HEK293T (cell line): ENCODE data around the gene PTDSS2.

ENCODE experiments used
- ELF4 ChIP-seq: fragments of 450-650 bp; IDR thresholded peaks from 2 replicates; pipeline ENCODE4 v1.6.1; 2017; ENCODE audit warnings: antibody characterized with exemption
- FOXA1 ChIP-seq: fragments of 450-650 bp; IDR thresholded peaks from 2 replicates; pipeline ENCODE4 v1.6.1; 2016; ENCODE audit warnings: mild to moderate bottlenecking
- FOXK2 ChIP-seq: fragments of 450-650 bp; IDR thresholded peaks from 2 replicates; pipeline ENCODE4 v1.6.1; 2016; ENCODE audit warnings: mild to moderate bottlenecking
- FOXM1 ChIP-seq: fragments of 450-650 bp; IDR thresholded peaks from 2 replicates; pipeline ENCODE4 v1.6.1; 2017; ENCODE audit warnings: mild to moderate bottlenecking, borderline replicate concordance
- HDGF ChIP-seq: fragments of 450-650 bp; IDR thresholded peaks from 2 replicates; pipeline ENCODE4 v1.6.1; 2017; ENCODE audit warnings: antibody characterized with exemption, borderline replicate concordance
- SP1 ChIP-seq: fragments of 450-650 bp; IDR thresholded peaks from 2 replicates; pipeline ENCODE4 v1.6.1; 2017
- SUZ12 ChIP-seq: fragments of 450-650 bp; IDR thresholded peaks from 2 replicates; pipeline ENCODE4 v1.6.1; 2016; ENCODE audit warnings: mild to moderate bottlenecking
- TARDBP ChIP-seq: fragments of 450-650 bp; IDR thresholded peaks from 2 replicates; pipeline ENCODE4 v1.6.1; 2016
- ZNF384 ChIP-seq: fragments of 450-650 bp; IDR thresholded peaks from 2 replicates; pipeline ENCODE4 v1.6.1; 2016
- TF ChIP-seq, protein P1 (sequence below): fragments of 450-650 bp; IDR thresholded peaks from 2 replicates; pipeline ENCODE4 v1.6.1; 2016

DNA sequence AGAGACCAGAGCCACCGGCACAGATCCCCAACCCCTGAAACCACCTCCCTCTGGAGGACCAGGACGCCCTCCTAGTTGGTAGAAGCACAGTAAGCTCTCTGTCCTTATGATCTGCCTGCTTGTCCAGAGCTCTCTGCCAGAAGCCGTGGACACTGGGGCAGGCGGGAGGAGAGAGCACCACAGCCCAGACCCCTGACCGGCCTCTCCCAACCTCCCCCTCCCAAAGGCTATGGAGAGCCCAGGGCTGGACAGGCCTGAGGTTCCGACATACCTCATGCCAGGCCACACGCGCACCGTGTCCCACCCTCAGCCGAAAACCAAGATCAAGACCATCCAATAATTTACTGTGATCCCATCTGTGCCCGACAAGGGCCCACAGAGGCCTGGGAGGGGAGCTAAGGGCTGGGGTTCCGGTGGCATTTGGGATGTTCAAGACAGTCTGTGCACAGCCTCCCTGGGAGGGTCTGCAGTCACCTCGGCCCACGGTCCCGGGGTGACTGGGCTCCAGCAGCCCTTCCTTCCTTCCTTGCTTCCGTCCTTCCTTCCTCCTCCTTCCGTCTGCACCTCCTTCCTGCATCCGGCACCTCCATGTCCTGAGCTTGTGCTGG is 81.9 kb downstream of the PTDSS2 start:
- TF ChIP-seq TARDBP, result no peak
- no peak for TF ChIP-seq FOXA1
- TF ChIP-seq, protein P1, sequence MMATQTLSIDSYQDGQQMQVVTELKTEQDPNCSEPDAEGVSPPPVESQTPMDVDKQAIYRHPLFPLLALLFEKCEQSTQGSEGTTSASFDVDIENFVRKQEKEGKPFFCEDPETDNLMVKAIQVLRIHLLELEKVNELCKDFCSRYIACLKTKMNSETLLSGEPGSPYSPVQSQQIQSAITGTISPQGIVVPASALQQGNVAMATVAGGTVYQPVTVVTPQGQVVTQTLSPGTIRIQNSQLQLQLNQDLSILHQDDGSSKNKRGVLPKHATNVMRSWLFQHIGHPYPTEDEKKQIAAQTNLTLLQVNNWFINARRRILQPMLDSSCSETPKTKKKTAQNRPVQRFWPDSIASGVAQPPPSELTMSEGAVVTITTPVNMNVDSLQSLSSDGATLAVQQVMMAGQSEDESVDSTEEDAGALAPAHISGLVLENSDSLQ, result no peak
- TF ChIP-seq FOXM1, result no peak
- no peak for TF ChIP-seq ELF4
- no peak for TF ChIP-seq HDGF
- no peak for TF ChIP-seq ZNF384
- no peak for TF ChIP-seq SP1
- no peak for TF ChIP-seq SUZ12
- TF ChIP-seq FOXK2, result no peak
